Activated T-cell treated with anti-CD3 and anti-CD28 coated beads, Interleukin-2, amount 50 U/mL, for 72 hours (primary cell): ENCODE data around the gene ANTKMT. TPM values are rescaled to one million over a fixed set of nuclear protein-coding genes. Genes with fewer than 3 reads are reported as not detected.
"Not testable (repeated sequence)": the region's sequence is repeated elsewhere in the genome, so short reads cannot be mapped to it uniquely, and the experiment has no call there.

ENCODE experiments used
- ATAC-seq, 2 donors: fragments of 150-1000 bp; cut with Tn5 transposase; replicated peaks in 1 of 2; 2 replicates each; pipeline ENCODE4 v1.10.0; 2021; ENCODE audit warnings: moderate library complexity in 2 of 2, mild to moderate bottlenecking in 1 of 2
- DNase-seq, 2 donors: peaks; one replicate each; pipeline ENCODE4 v3.0.0; 2021 to 2022; ENCODE audit warnings: mixed read lengths in 1 of 2
- H3K27ac Mint-ChIP-seq: one replicate; pipeline ENCODE4 v1.8.0; 2022; ENCODE audit warnings: mild to moderate bottlenecking, moderate library complexity, mixed read lengths
- H3K27me3 Mint-ChIP-seq: one replicate; pipeline ENCODE4 v1.8.0; 2022; ENCODE audit warnings: low read depth, mixed read lengths
- H3K36me3 Mint-ChIP-seq, 2 donors: one replicate each; pipeline ENCODE4 v1.8.0; 2022; ENCODE audit warnings: mixed read lengths in 2 of 2, mild to moderate bottlenecking in 1 of 2; ENCODE audit not compliant: insufficient read depth in 2 of 2
- H3K4me1 Mint-ChIP-seq: one replicate; pipeline ENCODE4 v1.8.0; 2022; ENCODE audit warnings: low read depth, mixed read lengths
- H3K4me3 Mint-ChIP-seq, 2 donors: one replicate each; pipeline ENCODE4 v1.8.0; 2022; ENCODE audit warnings: mild to moderate bottlenecking in 2 of 2, mixed read lengths in 2 of 2, moderate library complexity in 2 of 2
- H3K9me3 Mint-ChIP-seq, 2 donors: one replicate each; pipeline ENCODE4 v1.8.0; 2022; ENCODE audit warnings: mixed read lengths in 2 of 2
- total RNA-seq, 2 donors: library from RNA; stranded (reverse); gene quantifications; one replicate each; pipeline ENCODE4 v1.2.3, GENCODE V29; 2022

Gene ANTKMT
- total RNA-seq, 2 donors from 2014 or later: 36.4 to 36.9 TPM

GRCh38 chr16:684071-684794 is 36.7 kb upstream of the ANTKMT start, which contains the start of gene JMJD8:
JMJD8 (minus strand) TSS chr16:684334; CDS start chr16:684319, 15 bp downstream.
- no peaks in the 10 kb centered on the region for H3K27me3 Mint-ChIP-seq
- peaks cover 0 to 5% of the 10 kb centered on the region in 2 donors for H3K36me3 Mint-ChIP-seq
- ATAC-seq (peak; percentile 79 to 80), DNase-seq (peak; percentile 98)
- H3K4me1 Mint-ChIP-seq: peaks cover 54% of the 10 kb centered on the region
- H3K9me3 Mint-ChIP-seq: no peaks in the 10 kb centered on the region
- peak within 1 kb of the TSS; percentile 84 to 88 for H3K4me3 Mint-ChIP-seq
- peak within 1 kb of the TSS; percentile 54 for H3K27ac Mint-ChIP-seq

DNA sequence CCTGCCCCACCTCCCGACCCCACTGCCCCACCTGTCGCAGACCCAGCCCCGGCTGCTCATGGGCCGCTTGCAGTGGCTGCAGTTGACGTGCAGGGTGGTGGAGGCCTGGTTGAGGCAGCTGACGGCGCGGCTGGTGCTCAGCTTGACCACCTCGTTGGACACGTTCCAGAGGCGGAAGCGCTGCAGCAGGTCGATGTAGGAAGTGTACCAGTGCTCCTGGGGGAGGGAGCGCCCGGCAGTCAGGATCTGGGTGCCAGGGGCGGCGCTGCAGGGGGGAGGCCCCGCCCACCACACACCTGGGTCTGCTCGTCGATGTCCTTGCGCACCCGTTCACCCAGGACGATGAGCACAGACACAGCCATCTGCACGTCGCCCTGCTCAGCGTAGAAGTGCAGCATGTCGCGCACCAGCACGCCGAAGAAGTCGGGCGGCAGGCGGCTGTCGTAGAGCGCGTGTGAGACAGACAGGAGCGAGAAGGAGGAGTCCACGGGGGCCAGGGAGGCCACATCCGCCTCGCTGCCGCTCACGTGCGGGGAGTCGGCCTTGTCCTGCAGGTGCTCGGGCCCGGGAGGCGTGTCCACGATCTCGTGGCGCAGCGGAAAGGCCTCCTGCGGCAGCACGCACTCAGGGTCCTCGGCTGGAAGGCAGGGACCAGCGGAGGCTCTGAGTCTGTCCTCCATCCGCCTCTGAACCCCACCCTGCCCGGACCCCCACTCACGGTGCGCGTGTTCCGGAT is 35.8 kb upstream of the ANTKMT start:
- H3K36me3 Mint-ChIP-seq: peaks cover 0 to 5% of the 10 kb centered on the region in 2 donors
- H3K27me3 Mint-ChIP-seq: no peaks in the 10 kb centered on the region
- H3K27ac Mint-ChIP-seq: no peak overlapping the region
- ATAC-seq: no peak
- peaks cover 56% of the 10 kb centered on the region for H3K4me1 Mint-ChIP-seq
- no peak overlapping the region for H3K4me3 Mint-ChIP-seq
- no peak for DNase-seq
- H3K9me3 Mint-ChIP-seq: no peaks in the 10 kb centered on the region

- ATAC-seq (no peak), DNase-seq (peak in 1 of 2 donors; percentile 35)
- Mint-ChIP-seq H3K9me3 (no peaks in the 10 kb centered on the region), H3K4me3 (peak overlapping the region in 1 of 2 donors; percentile 39), H3K27ac (no peak overlapping the region), H3K36me3 (peaks cover 1 to 7% of the 10 kb centered on the region in 2 donors), H3K4me1 (peaks cover 54% of the 10 kb centered on the region), H3K27me3 (no peaks in the 10 kb centered on the region)
Observed at GRCh38 chr16:685967-686366, 35.0 kb upstream of the ANTKMT start.

DNA sequence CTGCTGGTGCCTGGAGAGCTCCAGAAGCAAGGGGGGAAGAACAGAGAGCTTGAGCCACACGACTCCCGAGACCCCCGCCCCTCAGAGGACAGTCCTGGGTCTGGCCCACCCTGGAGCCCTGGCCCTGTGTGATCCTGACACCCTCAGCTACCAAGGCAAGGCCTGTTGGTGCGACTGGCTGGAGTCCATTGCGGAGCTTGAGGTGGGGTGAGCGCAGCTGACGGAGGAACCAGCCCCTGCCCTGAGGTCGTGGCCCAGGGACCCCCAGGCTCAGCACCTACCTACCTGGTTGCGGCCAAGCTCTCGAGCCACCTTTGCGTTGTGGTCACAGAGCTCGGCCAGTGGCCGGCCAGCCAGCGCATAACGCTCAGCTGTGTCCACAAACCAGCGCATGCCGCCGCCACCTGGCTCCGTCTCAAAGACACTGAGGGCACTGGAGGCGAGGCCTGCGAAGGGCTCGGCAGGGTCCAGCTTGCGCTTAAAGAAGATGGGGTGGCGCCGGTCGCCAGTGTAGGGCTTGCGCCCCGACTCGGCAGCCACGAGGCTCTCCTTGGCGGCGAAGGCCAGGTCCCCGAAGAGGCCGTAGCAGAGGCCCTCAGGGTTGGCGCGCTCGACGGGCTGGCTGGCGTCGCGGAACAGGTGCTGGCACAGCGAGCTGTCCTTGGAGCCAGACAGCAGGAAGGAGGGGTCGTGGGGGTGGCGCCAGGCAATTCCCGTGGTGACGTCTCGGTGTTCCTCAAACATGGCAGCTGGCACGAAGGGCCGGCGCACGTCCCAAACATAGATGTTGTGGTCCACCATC is 34.3 kb upstream of the ANTKMT start:
- Mint-ChIP-seq H3K4me3 (no peak overlapping the region), H3K9me3 (no peaks in the 10 kb centered on the region), H3K36me3 (peaks cover 1 to 5% of the 10 kb centered on the region in 2 donors), H3K27ac (no peak overlapping the region), H3K4me1 (peaks cover 47% of the 10 kb centered on the region), H3K27me3 (no peaks in the 10 kb centered on the region)
- ATAC-seq: no peak
- DNase-seq: no peak

GRCh38 chr16:687499-687898 is 33.4 kb upstream of the ANTKMT start:
- no peaks in the 10 kb centered on the region for H3K27me3 Mint-ChIP-seq
- DNase-seq (no peak), ATAC-seq (no peak)
- H3K9me3 Mint-ChIP-seq: no peaks in the 10 kb centered on the region
- no peak overlapping the region for H3K4me3 Mint-ChIP-seq
- peaks cover 39% of the 10 kb centered on the region for H3K4me1 Mint-ChIP-seq
- peaks cover 1 to 3% of the 10 kb centered on the region in 2 donors for H3K36me3 Mint-ChIP-seq
- no peak overlapping the region for H3K27ac Mint-ChIP-seq

GRCh38 chr16:689175-689897 is 31.6 kb upstream of the ANTKMT start:
- Mint-ChIP-seq H3K36me3 (peaks cover 1% of the 10 kb centered on the region in 2 donors), H3K4me1 (peaks cover 28% of the 10 kb centered on the region), H3K27ac (peak overlapping the region; percentile 93), H3K4me3 (peak overlapping the region; percentile 90 to 93), H3K9me3 (no peaks in the 10 kb centered on the region), H3K27me3 (no peaks in the 10 kb centered on the region)
- ATAC-seq (no peak), DNase-seq (no peak)

- H3K9me3 Mint-ChIP-seq, H3K36me3 Mint-ChIP-seq, H3K27me3 Mint-ChIP-seq, ATAC-seq, DNase-seq: not testable (repeated sequence)
- Mint-ChIP-seq H3K4me1 (peaks cover 25% of the 10 kb centered on the region), H3K4me3 (peak overlapping the region; percentile 38 to 93), H3K27ac (peak overlapping the region; percentile 75)
Observed at GRCh38 chr16:691242-691641, 29.7 kb upstream of the ANTKMT start.

DNA sequence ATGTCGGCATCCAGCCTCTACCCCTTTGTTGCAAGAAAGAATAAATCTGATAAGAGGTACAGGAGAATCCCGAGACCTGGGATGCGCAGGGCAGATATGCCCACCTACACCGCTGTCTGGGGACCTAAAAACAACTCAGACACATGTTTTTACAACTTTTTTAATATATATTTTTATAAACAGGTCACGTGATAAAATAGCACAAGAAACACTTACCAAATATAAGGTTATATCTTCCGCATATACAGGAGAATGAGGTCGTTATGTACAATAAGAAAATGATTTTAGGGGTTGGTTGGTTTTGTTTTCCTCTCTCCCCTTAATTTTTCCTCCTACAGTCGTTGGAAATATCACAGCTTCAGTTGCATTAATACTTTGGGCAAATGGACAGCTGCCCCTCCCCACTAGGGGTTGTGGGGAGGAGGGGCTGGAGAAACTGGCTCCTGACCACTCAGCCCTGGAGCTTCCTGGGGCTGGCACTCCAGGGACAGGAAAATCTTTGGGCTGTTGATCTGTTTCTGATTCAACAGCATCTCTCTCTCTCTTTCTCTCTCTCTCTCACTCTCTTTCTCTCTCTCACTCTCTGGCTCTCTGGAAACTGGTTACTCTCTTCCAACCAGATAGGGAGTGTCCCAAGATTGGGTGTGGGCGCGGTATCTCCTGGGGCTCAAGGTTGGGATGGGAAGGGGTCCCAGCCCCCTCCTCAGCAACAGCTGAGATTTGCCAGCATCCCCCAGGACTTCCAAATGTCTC is 28.4 kb upstream of the ANTKMT start:
- Mint-ChIP-seq H3K27ac (no peak overlapping the region), H3K27me3 (no peaks in the 10 kb centered on the region), H3K9me3 (no peaks in the 10 kb centered on the region), H3K4me3 (peak overlapping the region in 1 of 2 donors; percentile 4), H3K4me1 (peaks cover 22% of the 10 kb centered on the region), H3K36me3 (peaks cover 1% of the 10 kb centered on the region in 2 donors)
- no peak for DNase-seq
- ATAC-seq: no peak

GRCh38 chr16:693364-693763 is 27.6 kb upstream of the ANTKMT start:
- H3K36me3 Mint-ChIP-seq: peaks cover 1% of the 10 kb centered on the region in 2 donors
- DNase-seq: no peak
- peaks cover 18% of the 10 kb centered on the region for H3K4me1 Mint-ChIP-seq
- H3K27ac Mint-ChIP-seq: no peak overlapping the region
- H3K9me3 Mint-ChIP-seq: no peaks in the 10 kb centered on the region
- no peak for ATAC-seq
- no peaks in the 10 kb centered on the region for H3K27me3 Mint-ChIP-seq
- H3K4me3 Mint-ChIP-seq: peak overlapping the region; percentile 59 to 71

GRCh38 chr16:693766-694165 is 27.2 kb upstream of the ANTKMT start:
- Mint-ChIP-seq H3K9me3 (no peaks in the 10 kb centered on the region), H3K36me3 (peaks cover 1% of the 10 kb centered on the region in 2 donors), H3K27ac (no peak overlapping the region), H3K27me3 (no peaks in the 10 kb centered on the region), H3K4me1 (peaks cover 14% of the 10 kb centered on the region), H3K4me3 (peak overlapping the region; percentile 59 to 71)
- ATAC-seq: no peak
- DNase-seq: no peak

DNA sequence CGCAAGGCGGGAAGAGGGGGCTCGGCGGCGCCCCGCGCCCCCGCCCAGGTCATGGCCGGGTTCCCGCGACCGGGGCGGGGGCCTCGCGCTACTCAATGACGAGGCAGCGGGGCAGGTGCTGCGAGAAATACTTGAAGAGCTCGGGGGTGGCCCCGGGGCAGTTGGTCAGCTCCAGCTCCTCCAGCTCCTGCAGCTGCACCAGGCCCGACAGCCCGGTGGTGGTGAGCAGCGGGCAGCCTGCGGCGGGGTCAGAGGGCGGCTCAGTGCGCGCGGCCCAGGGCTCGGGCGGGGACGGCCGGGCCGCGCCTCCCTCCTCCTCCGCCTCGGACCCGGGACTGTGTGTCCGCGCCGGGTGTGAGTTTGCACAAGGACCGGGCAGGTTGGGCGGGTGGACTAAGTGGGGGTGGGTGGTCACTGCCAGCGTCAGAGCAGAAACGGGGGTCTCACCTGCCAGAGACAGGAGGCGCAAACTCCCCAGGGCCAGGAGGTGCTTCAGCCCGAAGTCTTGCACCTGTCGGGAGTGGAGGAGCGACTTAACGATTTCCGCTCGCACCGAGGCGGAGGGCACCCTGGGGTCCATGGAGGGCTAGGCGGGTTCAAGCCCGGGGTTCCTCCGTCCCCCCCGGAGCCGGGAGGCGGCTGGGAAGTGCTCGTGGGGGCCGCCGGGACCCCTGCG is 26.6 kb upstream of the ANTKMT start:
- H3K27ac Mint-ChIP-seq: no peak overlapping the region
- peaks cover 1% of the 10 kb centered on the region in 2 donors for H3K36me3 Mint-ChIP-seq
- H3K9me3 Mint-ChIP-seq: no peaks in the 10 kb centered on the region
- peaks cover 9% of the 10 kb centered on the region for H3K4me1 Mint-ChIP-seq
- H3K4me3 Mint-ChIP-seq: peak overlapping the region; percentile 78 to 88
- ATAC-seq: no peak
- no peak for DNase-seq
- no peaks in the 10 kb centered on the region for H3K27me3 Mint-ChIP-seq
